Activated CD8-positive, alpha-beta memory T cell treated with anti-CD3 and anti-CD28 coated beads for 4 hours (primary cell): ENCODE data around the gene ATP6V1G2.
"Not testable (repeated sequence)": the region's sequence is repeated elsewhere in the genome, so short reads cannot be mapped to it uniquely, and the experiment has no call there.

Experiments used
- DNase-seq, 2 donors: peaks; one replicate each; pipeline ENCODE4 v3.0.0-alpha.2; 2020; ENCODE audit warnings: low read depth in 2 of 2

Gene ATP6V1G2

DNA sequence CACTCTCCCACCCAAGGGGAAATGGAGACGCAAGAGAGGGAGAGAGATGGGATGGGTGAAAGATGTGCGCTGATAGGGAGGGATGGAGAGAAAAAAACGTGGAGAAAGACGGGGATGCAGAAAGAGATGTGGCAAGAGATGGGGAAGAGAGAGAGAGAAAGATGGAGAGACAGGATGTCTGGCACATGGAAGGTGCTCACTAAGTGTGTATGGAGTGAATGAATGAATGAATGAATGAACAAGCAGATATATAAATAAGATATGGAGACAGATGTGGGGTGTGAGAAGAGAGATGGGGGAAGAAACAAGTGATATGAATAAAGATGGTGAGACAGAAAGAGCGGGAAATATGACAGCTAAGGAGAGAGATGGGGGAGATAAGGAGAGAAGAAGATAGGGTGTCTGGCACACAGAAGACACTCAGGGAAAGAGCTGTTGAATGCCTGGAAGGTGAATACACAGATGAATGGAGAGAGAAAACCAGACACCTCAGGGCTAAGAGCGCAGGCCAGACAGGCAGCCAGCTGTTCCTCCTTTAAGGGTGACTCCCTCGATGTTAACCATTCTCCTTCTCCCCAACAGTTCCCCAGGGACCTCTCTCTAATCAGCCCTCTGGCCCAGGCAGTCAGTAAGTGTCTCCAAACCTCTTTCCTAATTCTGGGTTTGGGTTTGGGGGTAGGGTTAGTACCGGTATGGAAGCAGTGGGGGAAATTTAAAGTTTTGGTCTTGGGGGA is 29.7 kb upstream of the ATP6V1G2 start:
- DNase-seq = no peak

DNA sequence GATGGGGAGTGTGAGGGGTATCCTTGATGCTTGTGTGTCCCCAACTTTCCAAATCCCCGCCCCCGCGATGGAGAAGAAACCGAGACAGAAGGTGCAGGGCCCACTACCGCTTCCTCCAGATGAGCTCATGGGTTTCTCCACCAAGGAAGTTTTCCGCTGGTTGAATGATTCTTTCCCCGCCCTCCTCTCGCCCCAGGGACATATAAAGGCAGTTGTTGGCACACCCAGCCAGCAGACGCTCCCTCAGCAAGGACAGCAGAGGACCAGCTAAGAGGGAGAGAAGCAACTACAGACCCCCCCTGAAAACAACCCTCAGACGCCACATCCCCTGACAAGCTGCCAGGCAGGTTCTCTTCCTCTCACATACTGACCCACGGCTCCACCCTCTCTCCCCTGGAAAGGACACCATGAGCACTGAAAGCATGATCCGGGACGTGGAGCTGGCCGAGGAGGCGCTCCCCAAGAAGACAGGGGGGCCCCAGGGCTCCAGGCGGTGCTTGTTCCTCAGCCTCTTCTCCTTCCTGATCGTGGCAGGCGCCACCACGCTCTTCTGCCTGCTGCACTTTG is 29.0 kb upstream of the ATP6V1G2 start, which contains the start of gene TNF:
Gene TNF, plus strand, starts transcription at position 231 of the 567 bp plus-strand sequence. Its CDS starts 177 bp downstream, at position 408.
- peak in 1 of 2 donors; percentile 78 for DNase-seq

- no peak for DNase-seq
Observed at GRCh38 chr6:31574106-31575061, 28.0 kb upstream of the ATP6V1G2 start.

DNA sequence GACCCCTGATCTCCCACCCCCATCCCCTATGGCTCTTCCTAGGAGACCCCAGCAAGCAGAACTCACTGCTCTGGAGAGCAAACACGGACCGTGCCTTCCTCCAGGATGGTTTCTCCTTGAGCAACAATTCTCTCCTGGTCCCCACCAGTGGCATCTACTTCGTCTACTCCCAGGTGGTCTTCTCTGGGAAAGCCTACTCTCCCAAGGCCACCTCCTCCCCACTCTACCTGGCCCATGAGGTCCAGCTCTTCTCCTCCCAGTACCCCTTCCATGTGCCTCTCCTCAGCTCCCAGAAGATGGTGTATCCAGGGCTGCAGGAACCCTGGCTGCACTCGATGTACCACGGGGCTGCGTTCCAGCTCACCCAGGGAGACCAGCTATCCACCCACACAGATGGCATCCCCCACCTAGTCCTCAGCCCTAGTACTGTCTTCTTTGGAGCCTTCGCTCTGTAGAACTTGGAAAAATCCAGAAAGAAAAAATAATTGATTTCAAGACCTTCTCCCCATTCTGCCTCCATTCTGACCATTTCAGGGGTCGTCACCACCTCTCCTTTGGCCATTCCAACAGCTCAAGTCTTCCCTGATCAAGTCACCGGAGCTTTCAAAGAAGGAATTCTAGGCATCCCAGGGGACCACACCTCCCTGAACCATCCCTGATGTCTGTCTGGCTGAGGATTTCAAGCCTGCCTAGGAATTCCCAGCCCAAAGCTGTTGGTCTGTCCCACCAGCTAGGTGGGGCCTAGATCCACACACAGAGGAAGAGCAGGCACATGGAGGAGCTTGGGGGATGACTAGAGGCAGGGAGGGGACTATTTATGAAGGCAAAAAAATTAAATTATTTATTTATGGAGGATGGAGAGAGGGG is 27.1 kb upstream of the ATP6V1G2 start:
- no peak for DNase-seq

GRCh38 chr6:31572041-31572911 is 25.9 kb upstream of the ATP6V1G2 start, which contains the start of gene LTA:
Gene LTA, plus strand, starts transcription at chr6:31572289. Its CDS starts 454 bp downstream, at chr6:31572743.
- no peak for DNase-seq

- DNase-seq = no peak
Observed at GRCh38 chr6:31569861-31570536, 23.6 kb upstream of the ATP6V1G2 start.

DNA sequence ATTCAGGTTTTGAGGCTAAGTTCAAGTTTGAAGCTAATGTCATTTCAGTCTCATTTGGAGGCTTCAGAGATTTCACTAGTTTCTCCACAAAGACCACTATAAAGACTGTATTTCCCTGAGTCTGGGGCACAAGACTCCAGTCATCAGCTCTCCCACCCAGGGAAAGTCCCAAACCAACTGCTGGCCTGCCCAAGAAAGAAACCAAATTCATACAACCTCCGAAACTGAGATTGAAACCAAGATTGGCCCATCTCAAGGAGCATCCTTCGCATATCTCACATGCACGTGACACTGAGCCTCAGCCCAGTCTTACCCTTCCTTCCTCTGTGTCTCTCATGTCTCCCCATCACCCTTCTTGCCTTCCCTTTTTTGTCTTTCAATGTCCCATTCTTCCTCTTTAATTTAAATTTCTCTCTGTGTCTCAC is 22.1 kb upstream of the ATP6V1G2 start:
- DNase-seq = peak in 1 of 2 donors; percentile 66

DNA sequence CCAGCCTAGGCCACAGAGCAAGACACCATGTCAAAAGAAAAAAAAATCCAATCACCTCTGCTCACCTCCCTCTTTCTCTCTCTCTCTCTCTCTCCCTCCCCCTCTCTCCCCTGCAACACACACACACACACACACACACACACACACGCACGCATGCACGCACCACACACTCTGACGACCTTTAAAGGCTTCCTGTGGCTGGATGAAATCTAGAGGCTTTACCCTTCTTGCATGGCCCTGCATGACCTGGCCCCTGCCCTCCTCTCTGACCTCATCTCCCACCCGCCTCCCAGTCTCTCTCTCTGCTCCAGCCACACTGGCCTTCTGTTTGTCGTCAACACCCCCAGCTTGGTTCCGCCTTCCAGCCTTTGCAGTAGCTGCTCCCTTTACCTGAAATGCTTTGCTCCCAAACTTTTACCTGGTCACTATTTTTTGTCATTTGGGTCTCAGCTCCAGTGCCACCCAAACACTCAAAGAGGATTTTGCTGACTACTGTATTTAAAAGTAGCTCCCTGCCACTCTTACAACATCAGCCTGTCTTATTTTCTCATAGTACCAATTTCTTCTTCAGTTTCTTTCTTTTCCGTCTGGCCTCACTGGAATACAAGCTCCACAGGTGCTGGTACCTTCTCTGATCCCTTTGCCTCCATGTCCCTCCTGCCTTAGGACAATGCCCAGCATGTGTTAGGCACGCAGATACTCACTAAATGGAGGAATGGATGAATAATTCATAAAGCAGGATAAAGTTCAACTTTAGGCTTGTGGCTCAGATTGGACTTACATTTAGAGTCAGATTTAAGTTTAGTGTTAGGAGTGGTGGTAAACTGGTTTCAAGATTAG is 21.3 kb upstream of the ATP6V1G2 start:
- DNase-seq = no peak

- DNase-seq = no peak
Observed at GRCh38 chr6:31560697-31561058, 14.3 kb upstream of the ATP6V1G2 start.

- no peak for DNase-seq
Observed at GRCh38 chr6:31559958-31560696, 13.7 kb upstream of the ATP6V1G2 start.

- DNase-seq = no peak
Observed at GRCh38 chr6:31559606-31559957, 13.2 kb upstream of the ATP6V1G2 start.

GRCh38 chr6:31558631-31559500 is 12.5 kb upstream of the ATP6V1G2 start:
- no peak for DNase-seq

DNA sequence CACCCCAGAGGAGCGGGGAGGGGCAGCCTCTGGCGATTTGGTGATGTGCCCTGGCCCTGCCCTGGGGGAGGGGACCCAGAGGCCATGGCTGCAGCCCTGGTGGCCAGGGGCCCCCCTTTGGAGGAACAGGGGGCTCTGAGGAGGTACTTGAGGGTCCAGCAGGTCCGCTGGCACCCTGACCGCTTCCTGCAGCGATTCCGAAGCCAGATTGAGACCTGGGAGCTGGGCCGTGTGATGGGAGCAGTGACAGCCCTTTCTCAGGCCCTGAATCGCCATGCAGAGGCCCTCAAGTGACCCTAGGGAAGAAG is 11.9 kb upstream of the ATP6V1G2 start:
- no peak for DNase-seq

DNA sequence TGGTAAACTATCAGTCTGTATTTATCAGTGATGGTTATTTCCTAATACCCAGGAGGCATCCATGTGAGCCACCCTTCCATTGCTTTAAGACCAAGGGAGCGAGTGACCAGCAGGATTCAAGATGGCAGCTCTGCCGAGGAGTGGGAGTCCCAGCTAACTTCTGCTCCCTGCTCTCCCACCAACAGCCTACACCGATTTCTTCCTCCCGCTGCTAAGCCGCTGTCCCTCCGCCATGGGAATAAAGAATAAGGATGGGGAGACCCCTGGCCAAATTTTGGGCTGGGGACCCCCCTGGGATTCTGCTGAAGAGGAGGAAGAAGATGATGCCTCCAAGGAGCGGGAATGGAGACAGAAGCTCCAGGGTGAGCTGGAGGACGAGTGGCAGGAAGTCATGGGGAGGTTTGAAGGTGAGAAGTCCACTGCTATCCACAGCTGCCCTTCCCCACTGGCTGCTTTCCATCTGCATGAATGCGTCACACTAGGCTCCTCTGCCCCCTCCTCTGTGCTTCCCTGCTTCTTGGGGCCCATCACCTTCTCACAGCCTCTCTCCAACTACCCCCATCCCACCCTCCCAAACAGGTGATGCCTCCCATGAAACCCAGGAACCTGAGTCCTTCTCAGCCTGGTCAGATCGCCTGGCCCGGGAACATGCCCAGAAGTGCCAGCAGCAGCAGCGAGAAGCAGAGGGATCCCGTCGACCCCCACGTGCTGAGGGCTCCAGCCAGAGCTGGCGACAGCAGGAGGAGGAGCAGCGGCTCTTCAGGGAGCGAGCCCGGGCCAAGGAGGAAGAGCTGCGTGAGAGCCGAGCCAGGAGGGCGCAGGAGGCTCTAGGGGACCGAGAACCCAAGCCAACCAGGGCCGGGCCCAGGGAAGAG is 11.3 kb upstream of the ATP6V1G2 start:
- DNase-seq = no peak

- no peak for DNase-seq
Observed at GRCh38 chr6:31556307-31556706, 9.9 kb upstream of the ATP6V1G2 start.

- DNase-seq = not testable (repeated sequence)
Observed at GRCh38 chr6:31551371-31551770, 5.0 kb upstream of the ATP6V1G2 start.

DNA sequence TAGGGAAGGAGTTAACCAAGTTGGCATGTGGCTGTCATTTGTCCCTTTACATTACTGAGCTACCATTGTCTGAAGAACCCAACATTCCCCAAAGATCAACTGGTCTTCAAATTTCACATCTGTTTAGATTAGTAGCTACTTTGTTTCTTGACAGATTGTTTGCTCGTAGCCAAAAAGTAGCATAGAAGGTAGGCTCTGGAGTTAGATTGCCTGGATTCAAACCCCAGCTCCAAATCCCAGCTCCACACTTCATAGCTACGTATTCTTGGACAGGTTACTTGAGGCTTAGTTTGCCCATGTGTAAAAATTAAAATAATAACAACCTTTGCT is 2.1 kb upstream of the ATP6V1G2 start:
- no peak for DNase-seq
